NCI-H146 treated with DMSO at 0.1 percent for 48 hours (cell line): ENCODE data around the gene AADACL4.
"Not testable (repeated sequence)": the region's sequence is repeated elsewhere in the genome, so short reads cannot be mapped to it uniquely, and the experiment has no call there.

Experiments
- DNase-seq: peaks from one replicate; lab custom pipeline; 2025; ENCODE audit not compliant: unreplicated experiment; lab: John Stamatoyannopoulos, UW

Gene AADACL4

DNA sequence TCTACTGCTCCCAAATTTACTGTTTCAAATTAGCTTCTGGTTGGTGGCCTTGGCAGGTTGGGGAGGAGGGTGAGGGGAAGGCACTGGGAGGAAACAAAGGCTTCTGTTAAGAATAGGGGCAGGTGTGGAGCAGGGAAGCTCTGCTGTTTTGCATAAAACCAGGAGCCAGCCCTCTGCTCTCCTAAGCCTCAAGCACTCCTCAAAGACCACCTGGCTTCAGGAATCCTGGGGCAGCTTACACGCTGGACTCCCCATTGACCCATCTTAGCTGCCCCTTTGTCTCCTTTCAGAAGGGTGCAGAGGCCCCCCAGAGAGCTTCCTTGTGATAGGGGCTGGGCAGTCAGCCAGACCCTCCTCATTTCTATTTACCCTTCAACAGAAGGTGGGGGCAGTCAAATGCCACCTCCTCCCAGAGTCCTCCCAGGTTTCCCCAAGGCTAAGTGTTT is 14.4 kb upstream of the AADACL4 start:
- no peak for DNase-seq

- no peak for DNase-seq
Measured at GRCh38 chr1:12629985-12630760, 13.7 kb upstream of the AADACL4 start.

GRCh38 chr1:12630946-12631530 is 12.8 kb upstream of the AADACL4 start:
- DNase-seq, result no peak

DNA sequence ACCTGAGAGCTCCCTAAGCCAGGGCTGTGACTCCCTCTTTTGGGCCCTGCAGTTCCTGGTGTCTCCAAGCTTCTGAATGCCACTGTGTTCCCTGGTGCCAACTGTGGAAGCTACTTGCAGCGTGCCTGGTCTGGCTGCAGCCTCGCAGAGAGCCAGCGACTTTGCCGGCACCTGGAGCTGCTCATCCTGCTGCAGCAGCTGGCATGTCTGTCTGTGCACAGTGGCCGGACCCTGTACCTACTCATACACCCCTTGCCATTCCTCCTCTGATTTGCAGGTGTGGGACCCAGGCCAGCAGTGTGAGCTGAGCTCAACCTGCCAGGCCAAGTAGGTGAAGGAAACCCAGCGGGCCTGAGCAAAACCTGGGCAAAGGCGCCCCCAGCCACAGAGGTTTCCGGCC is 12.3 kb upstream of the AADACL4 start:
- DNase-seq, result no peak

- DNase-seq, result no peak
Measured at GRCh38 chr1:12634156-12634555, 9.7 kb upstream of the AADACL4 start.

DNA sequence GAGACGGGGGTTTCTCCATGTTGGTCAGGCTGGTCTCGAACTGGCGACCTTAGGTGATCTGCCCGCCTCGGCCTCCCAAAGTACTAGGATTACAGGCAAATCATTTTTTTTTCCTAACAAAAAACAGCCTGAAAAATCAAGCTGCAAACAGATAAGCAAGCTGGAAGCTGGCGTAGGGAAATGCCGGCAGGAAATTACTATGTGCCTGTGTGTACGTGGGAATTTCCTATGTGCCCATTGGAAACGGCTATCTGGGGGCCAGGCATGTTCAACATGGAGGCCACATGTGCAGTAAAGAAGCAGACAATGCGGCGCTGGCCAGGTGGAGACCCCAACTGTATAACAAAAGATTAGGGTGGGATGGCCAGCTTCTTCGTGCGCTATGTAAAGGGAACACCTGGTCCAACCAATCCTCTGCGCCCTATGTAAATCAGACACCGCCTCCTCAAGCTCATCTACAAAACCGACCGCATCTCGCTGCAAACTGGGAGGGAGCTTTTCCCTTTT is 9.1 kb upstream of the AADACL4 start:
- no peak for DNase-seq

DNA sequence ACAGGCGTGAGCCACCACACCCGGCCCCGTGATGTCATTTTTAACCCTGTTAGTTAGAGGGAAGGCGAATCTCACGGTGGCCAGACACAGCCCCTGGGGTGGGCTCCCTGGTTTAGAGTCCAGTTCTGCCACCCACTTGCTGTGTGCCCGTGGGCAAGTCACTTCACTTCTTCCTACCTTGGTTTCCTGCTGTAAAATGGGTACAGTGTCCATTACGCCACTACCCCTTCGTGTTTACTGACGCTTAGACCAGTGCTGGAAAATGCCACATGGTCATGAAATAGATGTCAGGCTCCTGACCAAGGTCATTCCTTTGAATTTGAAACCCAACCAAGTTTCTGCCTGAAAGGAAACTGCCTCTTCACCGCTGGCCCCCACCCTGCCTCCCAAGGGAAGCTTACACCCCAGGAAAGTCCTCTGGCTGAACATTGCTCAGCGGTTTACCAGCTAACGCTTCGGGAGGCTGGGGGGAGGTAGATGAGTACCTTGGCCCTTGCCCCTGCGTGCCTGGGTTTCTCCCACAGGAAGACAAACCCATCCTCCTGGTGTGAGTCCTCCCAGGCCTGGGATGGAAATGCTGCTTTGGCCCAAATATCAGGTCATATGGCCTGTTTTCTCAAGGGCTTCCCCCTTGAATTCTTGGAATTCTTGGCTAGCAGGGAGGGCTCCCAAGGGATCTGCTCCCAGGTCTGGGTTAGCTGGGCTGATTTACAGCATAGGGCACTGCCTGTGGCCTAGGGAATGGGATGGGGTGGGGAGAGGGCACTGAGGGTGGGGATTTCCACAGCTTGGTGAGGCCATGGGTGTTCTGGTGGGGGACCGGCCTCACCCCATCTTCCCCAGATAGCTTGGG is 7.6 kb upstream of the AADACL4 start:
- DNase-seq, result no peak

- DNase-seq, result no peak
Measured at GRCh38 chr1:12637693-12638092, 6.2 kb upstream of the AADACL4 start.

GRCh38 chr1:12640237-12640957 is 3.5 kb upstream of the AADACL4 start:
- DNase-seq, result no peak

DNA sequence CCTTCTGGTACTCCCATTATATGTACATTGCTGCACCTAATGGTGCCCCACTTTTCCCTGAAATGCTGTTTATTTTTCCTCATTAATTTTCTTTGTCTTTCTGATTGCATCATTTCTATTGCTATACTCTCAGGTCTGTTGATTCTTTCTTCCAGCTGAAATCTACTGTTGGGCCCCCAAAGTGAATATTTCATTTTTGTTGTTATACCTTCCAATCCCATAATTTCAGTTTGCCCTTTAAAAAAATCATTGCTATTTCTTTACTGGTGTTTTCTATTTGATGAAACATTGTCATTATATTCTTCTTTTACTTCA is 3.0 kb upstream of the AADACL4 start:
- no peak for DNase-seq

- no peak for DNase-seq
Measured at GRCh38 chr1:12643079-12643478, 806 bp upstream of the AADACL4 start.

DNA sequence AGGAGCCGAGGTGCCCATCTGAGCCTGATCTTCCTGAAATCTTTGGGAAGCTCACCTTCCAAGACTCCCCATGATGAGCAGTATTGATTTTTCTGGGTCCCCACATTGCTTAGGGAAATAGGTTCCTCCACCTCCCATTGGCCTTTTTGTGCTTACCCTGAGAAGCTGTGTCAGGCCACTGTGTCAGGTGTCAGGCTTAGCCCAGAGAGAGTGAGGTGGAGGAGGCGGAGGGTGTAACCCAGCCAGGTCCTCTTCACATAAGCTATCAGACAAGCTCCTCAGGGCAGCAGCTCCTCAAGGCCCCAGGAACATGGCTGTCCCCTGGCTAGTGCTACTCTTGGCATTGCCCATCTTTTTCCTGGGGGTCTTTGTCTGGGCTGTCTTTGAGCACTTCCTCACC is 352 bp downstream of the AADACL4 start:
- DNase-seq, result no peak

DNA sequence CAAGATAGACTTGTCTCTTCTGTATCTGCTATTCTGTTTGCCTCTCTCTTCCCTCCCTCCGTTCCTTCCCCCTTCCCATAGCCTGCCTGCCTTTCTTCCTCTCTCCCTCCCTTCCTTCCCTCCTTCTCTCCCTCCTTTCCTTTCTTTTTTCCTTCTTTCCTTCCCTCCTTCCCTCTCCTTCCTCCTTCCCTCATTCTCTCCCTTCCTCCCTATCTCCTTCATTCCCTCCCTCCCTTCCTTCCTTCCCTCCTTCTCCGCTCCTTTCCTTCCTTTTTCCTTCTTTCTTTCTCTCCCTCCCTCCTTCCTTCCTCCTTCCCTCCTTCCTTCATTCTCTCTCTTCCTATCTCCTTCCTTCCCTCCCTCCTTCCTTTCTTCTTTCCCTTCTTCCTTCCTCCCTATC is 944 bp downstream of the AADACL4 start:
- no peak for DNase-seq

GRCh38 chr1:12645401-12645800 is 1.5 kb downstream of the AADACL4 start:
- not testable (repeated sequence) for DNase-seq

DNA sequence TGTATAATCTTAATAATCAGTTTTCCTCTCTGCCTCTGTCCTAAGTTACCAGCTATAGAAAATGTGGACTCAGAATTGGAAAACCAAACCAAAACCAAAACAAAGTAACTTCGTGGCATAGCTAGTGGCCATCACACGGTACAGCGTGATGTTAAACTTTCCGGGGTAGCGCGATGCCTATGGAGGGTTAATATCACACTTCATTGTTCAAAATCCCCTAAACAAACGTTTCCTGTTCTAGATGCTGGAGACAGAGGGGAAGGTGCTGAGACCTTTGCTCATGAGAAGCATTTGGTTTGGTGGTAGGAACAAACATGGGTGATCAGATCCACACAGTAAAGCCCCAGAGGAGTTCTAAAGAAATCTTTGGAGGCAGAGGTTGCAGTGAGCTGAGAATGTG is 4.9 kb downstream of the AADACL4 start:
- no peak for DNase-seq

DNA sequence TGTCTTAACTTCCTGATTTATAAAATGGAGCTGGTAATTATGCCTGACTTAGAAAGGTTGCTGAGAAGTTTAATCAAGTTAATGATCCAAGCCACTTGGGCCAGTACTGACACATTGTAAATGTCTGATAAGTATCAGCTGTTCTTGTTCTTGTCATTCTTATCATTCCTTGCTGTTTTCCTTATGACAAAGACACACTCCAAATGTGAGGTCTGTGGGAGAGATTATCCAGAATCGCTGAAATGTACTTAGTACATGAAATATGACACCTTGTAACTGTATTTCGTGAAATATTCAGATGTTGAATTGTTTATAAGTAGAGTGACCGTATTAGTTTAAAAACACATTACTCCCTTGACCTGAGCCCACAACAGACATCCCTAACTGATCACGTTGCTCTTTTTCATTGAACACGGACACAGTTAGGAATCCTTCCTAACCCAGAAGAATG is 6.1 kb downstream of the AADACL4 start:
- no peak for DNase-seq

DNA sequence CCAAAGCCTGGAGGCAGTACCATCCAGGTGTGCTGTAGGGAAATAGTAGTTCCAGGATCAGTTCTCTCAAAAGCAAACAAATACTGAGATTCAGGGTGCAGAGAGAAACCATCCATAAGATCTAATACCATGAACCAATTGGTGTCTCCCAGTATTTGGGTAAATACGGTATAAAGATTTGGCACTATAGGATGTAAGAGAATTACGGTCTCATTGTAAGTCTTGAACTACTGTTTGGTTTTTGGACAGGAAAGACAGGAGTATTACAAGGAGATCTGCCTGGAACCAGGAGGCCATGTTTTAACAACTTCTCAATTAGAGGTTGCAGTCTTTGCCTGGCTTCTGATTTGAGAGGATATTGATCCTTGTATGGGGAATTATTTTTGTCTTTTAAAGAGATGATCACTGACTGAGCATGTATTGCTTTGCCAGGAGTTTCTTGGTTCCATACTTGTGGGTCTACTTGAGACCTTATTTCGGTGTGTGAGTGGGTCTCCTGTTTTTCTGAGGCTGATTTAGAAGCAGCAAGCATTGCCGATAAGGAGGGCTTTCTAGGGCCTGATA is 10.2 kb downstream of the AADACL4 start:
- DNase-seq, result no peak

DNA sequence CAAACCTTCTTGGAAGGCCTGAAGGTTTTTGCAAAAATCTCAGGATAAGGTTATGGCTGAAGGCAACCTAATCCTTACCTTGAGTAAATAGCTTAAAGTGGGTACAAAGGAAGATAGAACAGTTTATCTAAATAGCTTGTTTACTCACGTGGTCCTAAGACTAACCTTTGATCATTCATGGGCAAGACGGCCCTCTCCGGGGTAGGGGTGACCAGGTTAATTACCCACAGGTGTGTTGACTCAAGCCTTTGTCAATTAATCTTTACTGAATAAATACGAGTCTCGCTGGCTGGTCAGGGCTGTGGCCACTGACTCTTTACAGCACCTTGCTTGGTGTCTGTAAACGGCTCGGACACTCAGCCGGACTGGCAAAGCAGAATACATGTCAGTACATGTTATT is 10.8 kb downstream of the AADACL4 start:
- no peak for DNase-seq

GRCh38 chr1:12656575-12656974 is 12.7 kb downstream of the AADACL4 start:
- DNase-seq, result no peak

DNA sequence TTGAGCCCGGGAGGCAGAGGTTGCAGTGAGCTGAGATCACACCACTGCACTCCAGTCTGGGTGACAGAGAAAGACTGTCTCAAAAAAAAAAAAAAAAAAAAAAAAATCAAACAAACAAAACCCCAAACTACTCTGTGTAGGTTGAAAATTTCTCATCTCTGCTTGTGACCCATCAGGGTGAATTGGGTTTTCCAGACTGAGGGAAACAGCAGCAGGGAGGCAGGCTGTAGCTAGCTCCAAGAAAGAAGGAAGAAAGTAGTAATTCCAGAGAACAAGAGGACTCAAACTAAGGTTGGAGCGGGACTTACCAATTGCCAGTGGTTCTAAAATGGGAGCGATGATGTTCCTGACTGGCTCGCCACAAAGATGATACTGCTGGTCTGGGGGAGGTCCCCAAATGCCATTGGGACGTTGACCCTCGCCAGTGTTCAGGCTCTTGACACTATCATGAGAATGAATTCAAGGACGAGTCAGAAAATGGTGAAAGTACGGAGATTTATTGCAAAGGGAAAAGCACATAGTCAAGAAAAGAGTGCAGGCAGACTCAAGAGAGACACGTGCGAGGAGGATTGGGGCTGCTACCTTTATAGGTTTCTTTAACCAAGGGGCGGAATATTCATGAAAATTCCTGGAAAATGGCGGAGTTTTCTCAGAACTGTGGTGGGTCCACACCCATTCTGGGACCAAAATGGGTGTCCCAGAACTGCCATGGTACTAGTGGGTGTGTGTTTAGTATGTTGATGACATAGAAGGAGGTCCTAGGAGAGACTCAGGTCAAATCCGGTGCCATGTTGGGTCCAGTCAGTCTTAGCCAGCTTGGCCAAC is 13.4 kb downstream of the AADACL4 start:
- no peak for DNase-seq
